HL-60 (cell line): ENCODE data around the gene ZNF697.
A peak's percentile ranks its signal among the peaks of the same experiment; 100 is the strongest.
"Not testable (repeated sequence)": the region's sequence is repeated elsewhere in the genome, so short reads cannot be mapped to it uniquely, and the experiment has no call there.

Experiments used
- DNase-seq, 2 experiments: peaks; one replicate each; pipeline ENCODE4 v3.0.0-alpha.2; 2010 to 2020; ENCODE audit warnings: low read depth in 1 of 2, low spot score in 1 of 2
- H3K27ac ChIP-seq: fragments of 250-450 bp; sonication (Bioruptor Pico); replicated peaks from 2 replicates; pipeline ENCODE4 v1.5.1; 2020; ENCODE audit warnings: mild to moderate bottlenecking, moderate library complexity
- H3K27me3 ChIP-seq: fragments of 250-450 bp; sonication (Bioruptor Pico); 2 replicates; pipeline ENCODE4 v1.5.1; 2021; ENCODE audit warnings: mild to moderate bottlenecking, moderate library complexity; ENCODE audit not compliant: insufficient read depth, poor library complexity, severe bottlenecking
- H3K4me3 ChIP-seq: replicated peaks from 2 replicates; pipeline ENCODE4 v1.5.1; 2011; ENCODE audit warnings: mild to moderate bottlenecking, control low read depth, low read length; ENCODE audit not compliant: insufficient read depth
- GABPA ChIP-seq: IDR thresholded peaks from 2 replicates; pipeline ENCODE4 v1.6.1; 2012; ENCODE audit warnings: low read depth
- POLR2AphosphoS5 ChIP-seq: IDR thresholded peaks from 2 replicates; pipeline ENCODE4 v1.6.1; 2012; ENCODE audit warnings: low read depth
- SPI1 ChIP-seq: IDR thresholded peaks from 2 replicates; pipeline ENCODE4 v1.6.1; 2012; ENCODE audit warnings: low read depth, mild to moderate bottlenecking, borderline replicate concordance
- TF ChIP-seq, protein P1 (sequence below): IDR thresholded peaks from 2 replicates; pipeline ENCODE4 v1.6.1; 2012; ENCODE audit warnings: low read depth; ENCODE audit not compliant: insufficient replicate concordance
- TF ChIP-seq, protein P2 (sequence below): IDR thresholded peaks from one replicate; pipeline ENCODE4 v1.5.1; 2011; ENCODE audit warnings: low read length, control low read depth, inconsistent platforms; ENCODE audit not compliant: insufficient read depth

ZNF697 gene

DNA sequence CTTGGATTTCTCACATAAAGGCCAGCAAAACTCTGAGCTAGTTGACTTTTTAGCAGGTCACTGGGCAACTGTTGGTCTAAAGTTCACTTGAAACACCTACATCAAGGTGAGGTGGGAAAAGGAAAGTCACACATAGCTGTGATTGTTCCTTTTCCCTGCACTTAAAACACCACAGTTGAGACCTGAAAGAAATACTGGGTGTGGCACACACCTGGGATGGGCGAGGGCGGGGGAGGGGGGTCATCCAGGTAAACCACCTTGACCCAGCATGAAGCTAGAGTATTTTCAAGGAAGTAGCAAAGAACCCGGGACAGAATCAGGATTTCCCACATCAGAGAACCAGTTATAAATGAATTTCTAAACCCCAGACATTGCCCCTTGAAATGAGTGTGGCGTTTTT is 26.4 kb downstream of the ZNF697 start:
- Histone ChIP-seq H3K4me3 (no peak overlapping the region), H3K27me3 (no peaks in the 10 kb centered on the region), H3K27ac (no peak overlapping the region)
- TF ChIP-seq, protein P1, sequence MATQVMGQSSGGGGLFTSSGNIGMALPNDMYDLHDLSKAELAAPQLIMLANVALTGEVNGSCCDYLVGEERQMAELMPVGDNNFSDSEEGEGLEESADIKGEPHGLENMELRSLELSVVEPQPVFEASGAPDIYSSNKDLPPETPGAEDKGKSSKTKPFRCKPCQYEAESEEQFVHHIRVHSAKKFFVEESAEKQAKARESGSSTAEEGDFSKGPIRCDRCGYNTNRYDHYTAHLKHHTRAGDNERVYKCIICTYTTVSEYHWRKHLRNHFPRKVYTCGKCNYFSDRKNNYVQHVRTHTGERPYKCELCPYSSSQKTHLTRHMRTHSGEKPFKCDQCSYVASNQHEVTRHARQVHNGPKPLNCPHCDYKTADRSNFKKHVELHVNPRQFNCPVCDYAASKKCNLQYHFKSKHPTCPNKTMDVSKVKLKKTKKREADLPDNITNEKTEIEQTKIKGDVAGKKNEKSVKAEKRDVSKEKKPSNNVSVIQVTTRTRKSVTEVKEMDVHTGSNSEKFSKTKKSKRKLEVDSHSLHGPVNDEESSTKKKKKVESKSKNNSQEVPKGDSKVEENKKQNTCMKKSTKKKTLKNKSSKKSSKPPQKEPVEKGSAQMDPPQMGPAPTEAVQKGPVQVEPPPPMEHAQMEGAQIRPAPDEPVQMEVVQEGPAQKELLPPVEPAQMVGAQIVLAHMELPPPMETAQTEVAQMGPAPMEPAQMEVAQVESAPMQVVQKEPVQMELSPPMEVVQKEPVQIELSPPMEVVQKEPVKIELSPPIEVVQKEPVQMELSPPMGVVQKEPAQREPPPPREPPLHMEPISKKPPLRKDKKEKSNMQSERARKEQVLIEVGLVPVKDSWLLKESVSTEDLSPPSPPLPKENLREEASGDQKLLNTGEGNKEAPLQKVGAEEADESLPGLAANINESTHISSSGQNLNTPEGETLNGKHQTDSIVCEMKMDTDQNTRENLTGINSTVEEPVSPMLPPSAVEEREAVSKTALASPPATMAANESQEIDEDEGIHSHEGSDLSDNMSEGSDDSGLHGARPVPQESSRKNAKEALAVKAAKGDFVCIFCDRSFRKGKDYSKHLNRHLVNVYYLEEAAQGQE: no peak
- TF ChIP-seq, protein P2, sequence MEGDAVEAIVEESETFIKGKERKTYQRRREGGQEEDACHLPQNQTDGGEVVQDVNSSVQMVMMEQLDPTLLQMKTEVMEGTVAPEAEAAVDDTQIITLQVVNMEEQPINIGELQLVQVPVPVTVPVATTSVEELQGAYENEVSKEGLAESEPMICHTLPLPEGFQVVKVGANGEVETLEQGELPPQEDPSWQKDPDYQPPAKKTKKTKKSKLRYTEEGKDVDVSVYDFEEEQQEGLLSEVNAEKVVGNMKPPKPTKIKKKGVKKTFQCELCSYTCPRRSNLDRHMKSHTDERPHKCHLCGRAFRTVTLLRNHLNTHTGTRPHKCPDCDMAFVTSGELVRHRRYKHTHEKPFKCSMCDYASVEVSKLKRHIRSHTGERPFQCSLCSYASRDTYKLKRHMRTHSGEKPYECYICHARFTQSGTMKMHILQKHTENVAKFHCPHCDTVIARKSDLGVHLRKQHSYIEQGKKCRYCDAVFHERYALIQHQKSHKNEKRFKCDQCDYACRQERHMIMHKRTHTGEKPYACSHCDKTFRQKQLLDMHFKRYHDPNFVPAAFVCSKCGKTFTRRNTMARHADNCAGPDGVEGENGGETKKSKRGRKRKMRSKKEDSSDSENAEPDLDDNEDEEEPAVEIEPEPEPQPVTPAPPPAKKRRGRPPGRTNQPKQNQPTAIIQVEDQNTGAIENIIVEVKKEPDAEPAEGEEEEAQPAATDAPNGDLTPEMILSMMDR: no peak
- TF ChIP-seq SPI1 (no peak), POLR2AphosphoS5 (no peak), GABPA (no peak)
- no peak for DNase-seq

DNA sequence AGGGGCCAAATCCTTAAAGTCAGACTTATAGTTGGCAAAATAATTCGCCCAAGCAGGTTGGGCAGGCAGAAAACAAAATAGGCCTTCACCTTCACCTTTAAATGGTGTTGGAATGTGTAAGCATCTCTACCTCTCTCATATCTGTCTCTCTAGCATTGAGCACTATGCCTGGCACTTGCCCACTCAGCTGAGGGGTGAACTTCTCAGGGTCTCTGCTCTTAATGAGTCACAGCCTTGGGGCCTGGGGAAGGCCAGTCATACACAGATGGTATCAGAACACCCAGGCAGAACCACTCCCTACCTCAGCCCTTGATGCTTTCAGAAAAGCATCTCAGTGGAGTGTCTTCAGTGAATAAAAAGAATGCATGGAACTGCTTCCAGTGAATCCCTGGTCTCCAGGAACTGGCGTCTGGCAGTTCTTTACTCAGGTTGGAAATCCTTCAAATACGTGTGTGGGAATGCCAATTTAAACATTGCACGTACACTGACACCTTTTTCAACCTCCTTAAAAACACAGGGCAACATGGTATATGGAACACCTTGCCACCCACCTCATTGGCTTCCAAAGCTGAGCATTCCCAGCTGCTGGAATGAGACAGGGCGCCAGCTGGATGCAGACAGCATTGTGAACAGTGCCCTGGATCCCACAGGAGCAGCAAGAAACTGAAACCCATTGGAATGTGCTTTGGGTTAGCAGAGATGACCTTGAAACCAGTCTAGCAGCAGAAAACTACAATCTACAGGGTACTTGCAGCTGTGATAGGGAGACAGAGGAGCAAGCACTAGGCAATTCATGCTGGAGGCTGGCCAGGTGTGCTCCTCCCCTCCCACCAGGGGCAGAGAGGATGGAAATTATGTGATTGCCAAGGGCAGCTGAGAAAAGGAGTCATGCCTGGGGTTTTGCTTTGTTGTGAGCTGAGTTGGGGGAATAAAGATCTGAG is 30.0 kb downstream of the ZNF697 start:
- no peak overlapping the region for H3K27ac ChIP-seq
- no peak overlapping the region for H3K4me3 ChIP-seq
- no peaks in the 10 kb centered on the region for H3K27me3 ChIP-seq
- TF ChIP-seq SPI1: no peak
- TF ChIP-seq GABPA: no peak
- TF ChIP-seq, protein P2: no peak
- TF ChIP-seq, protein P1: no peak
- TF ChIP-seq POLR2AphosphoS5: no peak
- DNase-seq: no peak

- peak in 1 of 2 experiments; percentile 22 for DNase-seq
- H3K4me3 ChIP-seq, H3K27me3 ChIP-seq, H3K27ac ChIP-seq: not testable (repeated sequence)
These were observed 31.3 kb downstream of the ZNF697 start for GRCh38 chr1:119616748-119617147.

DNA sequence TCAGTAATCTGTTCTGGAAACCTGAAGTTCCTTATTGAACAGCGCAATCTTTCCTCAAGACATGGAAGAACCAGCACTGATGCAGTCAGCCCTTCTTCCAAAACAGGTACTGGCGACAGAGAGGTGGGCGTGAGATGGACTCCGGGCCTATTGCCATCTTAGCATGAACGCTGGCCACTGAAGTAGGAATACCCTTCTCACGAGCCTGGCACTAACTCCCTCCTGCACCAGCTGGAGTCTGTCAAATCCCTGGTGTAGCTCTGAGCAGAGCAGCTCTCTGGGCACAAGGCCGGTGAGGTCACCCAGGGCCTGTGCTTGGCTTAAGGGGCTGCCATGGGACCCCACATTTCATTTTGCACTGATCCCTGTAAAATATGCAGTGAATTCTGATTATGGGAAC is 33.0 kb downstream of the ZNF697 start:
- H3K27me3 ChIP-seq, H3K27ac ChIP-seq, H3K4me3 ChIP-seq, DNase-seq: not testable (repeated sequence)
